CD8-positive, alpha-beta memory T cell (primary cell): ENCODE data around the gene FCGR2B. TPM values are rescaled to one million over a fixed set of nuclear protein-coding genes. Genes with fewer than 3 reads are reported as not detected.
"Not testable (repeated sequence)": the region's sequence is repeated elsewhere in the genome, so short reads cannot be mapped to it uniquely, and the experiment has no call there.

Experiments
- CTCF ChIA-PET: fragments of 350-600 bp; sonication (Branson Sonifier 250); formaldehyde crosslinking; loops from one replicate; lab custom pipeline; 2021; ENCODE audit warnings: antibody characterized with exemption; lab: Charles Lee
- POLR2A ChIA-PET: fragments of 350-600 bp; sonication (Branson Sonifier 250); formaldehyde crosslinking; loops from one replicate; lab custom pipeline; 2021; ENCODE audit warnings: antibody characterized with exemption; lab: Charles Lee
- DNase-seq, 5 donors: peaks; one replicate each; pipeline versions ENCODE4 v3.0.0 to v3.0.0-alpha.2; 2020 to 2022; ENCODE audit warnings: mixed read lengths in 1 of 5
- H3K27ac ChIP-seq: one replicate; pipeline ENCODE4 v1.7.0; 2013; ENCODE audit warnings: low read depth, mild to moderate bottlenecking, low read length, moderate library complexity
- H3K27me3 ChIP-seq: 2 replicates; pipeline ENCODE4 v1.7.0; 2013; ENCODE audit warnings: low read length, mild to moderate bottlenecking; ENCODE audit not compliant: insufficient read depth, poor library complexity, severe bottlenecking
- H3K36me3 ChIP-seq: 2 replicates; pipeline ENCODE4 v1.7.0; 2013; ENCODE audit warnings: mild to moderate bottlenecking, low read length, moderate library complexity; ENCODE audit not compliant: insufficient read depth
- H3K4me1 ChIP-seq: 2 replicates; pipeline ENCODE4 v1.7.0; 2013; ENCODE audit warnings: mild to moderate bottlenecking, low read length, moderate library complexity; ENCODE audit not compliant: insufficient read depth
- H3K4me3 ChIP-seq: 2 replicates; pipeline ENCODE4 v1.7.0; 2013; ENCODE audit warnings: mild to moderate bottlenecking, low read length
- H3K9me3 ChIP-seq: 2 replicates; pipeline ENCODE4 v1.7.0; 2013; ENCODE audit warnings: mild to moderate bottlenecking, low read length
- H3K27ac Mint-ChIP-seq, 8 donors: one replicate each; pipeline ENCODE4 v1.8.0; 2020 to 2021; ENCODE audit warnings: mixed read lengths in 8 of 8, mild to moderate bottlenecking in 6 of 8, inconsistent platforms in 3 of 8, moderate library complexity in 3 of 8
- H3K27me3 Mint-ChIP-seq, 2 donors: one replicate each; pipeline ENCODE4 v1.8.0; 2020 to 2021; ENCODE audit warnings: mixed read lengths in 2 of 2, mild to moderate bottlenecking in 1 of 2, moderate library complexity in 1 of 2
- H3K36me3 Mint-ChIP-seq, 3 donors: one replicate each; pipeline ENCODE4 v1.8.0; 2020 to 2021; ENCODE audit warnings: mixed read lengths in 3 of 3, inconsistent platforms in 1 of 3, mild to moderate bottlenecking in 1 of 3
- H3K4me1 Mint-ChIP-seq, 3 donors: one replicate each; pipeline ENCODE4 v1.8.0; 2020 to 2021; ENCODE audit warnings: mixed read lengths in 3 of 3, inconsistent platforms in 1 of 3, mild to moderate bottlenecking in 1 of 3
- H3K4me3 Mint-ChIP-seq, 7 donors: one replicate each; pipeline ENCODE4 v1.8.0; 2020 to 2021; ENCODE audit warnings: mixed read lengths in 7 of 7, mild to moderate bottlenecking in 6 of 7, moderate library complexity in 4 of 7, inconsistent platforms in 2 of 7
- H3K9me3 Mint-ChIP-seq, 5 donors: one replicate each; pipeline ENCODE4 v1.8.0; 2020 to 2022; ENCODE audit warnings: mixed read lengths in 5 of 5, mild to moderate bottlenecking in 3 of 5, moderate library complexity in 2 of 5, inconsistent platforms in 1 of 5
- polyA plus RNA-seq: library from polyadenylated mRNA; unstranded; fragments of 300-500 nt; fragmentation: Illumina TruSeq; gene quantifications from one replicate; pipeline ENCODE4 v1.2.3, GENCODE V29; 2021
- total RNA-seq, 2 experiments: library from RNA; stranded (reverse); gene quantifications; one replicate each; pipeline ENCODE4 v1.2.3, GENCODE V29; 2021

FCGR2B gene
- total and polyA plus RNA-seq, 3 experiments from 2014 or later, result 0.07 to 0.38 (median 0.33) TPM

DNA sequence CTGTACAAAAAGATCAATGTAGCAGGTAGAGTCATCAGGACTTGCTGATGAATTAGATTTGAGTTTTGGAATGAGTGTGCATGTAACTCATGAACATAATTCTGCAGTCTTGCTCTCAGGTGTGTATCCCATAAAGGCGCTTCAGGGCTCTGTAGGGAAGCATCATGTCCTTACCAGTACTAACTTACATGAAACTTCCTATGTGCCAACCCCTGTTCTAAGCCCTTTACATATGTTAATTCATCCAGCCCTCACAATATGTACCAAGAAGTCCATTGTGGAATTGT lies 56.3 kb downstream of the FCGR2B start:
- Histone ChIP-seq H3K27ac (no peak overlapping the region), H3K4me3 (no peak overlapping the region)
- CTCF ChIA-PET, result interaction anchor here (1.3 kb wide), 1 partner anchor 19 kb away, joined by 3 read pairs; no protein-coding TSS in a partner anchor

DNA sequence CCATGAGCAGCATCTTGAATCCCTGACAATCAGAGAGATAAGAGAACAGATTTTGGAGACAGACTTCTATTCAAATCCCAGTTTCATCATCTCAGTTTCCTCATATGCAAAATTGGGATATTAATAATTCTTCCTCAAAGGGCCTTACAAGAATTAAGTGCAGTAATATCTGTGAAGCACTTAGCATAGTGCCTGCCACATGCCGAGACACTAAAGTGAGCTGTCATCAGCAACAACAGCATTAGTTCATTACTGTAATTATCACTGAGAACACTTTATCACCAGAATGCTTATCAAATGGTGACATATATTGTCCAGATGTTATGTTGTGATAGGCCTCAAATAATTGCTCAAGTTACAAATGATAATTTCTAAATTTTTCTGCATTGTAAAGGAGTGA lies 57.5 kb downstream of the FCGR2B start:
- Histone ChIP-seq H3K36me3 (no peaks in the 10 kb centered on the region), H3K4me3 (no peak overlapping the region), H3K9me3 (no peaks in the 10 kb centered on the region), H3K4me1 (peaks cover 6% of the 10 kb centered on the region), H3K27me3 (no peaks in the 10 kb centered on the region), H3K27ac (no peak overlapping the region)
- Mint-ChIP-seq H3K4me3 (peak overlapping the region in 1 of 7 donors; percentile 18), H3K4me1 (peaks cover 5 to 16% (median 6%) of the 10 kb centered on the region in 3 donors), H3K27ac (no peak overlapping the region), H3K36me3 (no peaks in the 10 kb centered on the region), H3K27me3 (peaks cover 0 to 2% of the 10 kb centered on the region in 2 donors), H3K9me3 (no peaks in the 10 kb centered on the region)
- ChIA-PET POLR2A (no interaction called here), CTCF (no interaction called here)
- DNase-seq, result no peak

More for the DNA sequence above, 56.3 kb downstream of the FCGR2B start:
- Mint-ChIP-seq H3K27ac (no peak overlapping the region), H3K4me3 (no peak overlapping the region), H3K27me3 (peaks cover 0 to 2% of the 10 kb centered on the region in 2 donors), H3K9me3 (no peaks in the 10 kb centered on the region), H3K4me1 (peaks cover 0 to 9% (median 0%) of the 10 kb centered on the region in 3 donors), H3K36me3 (no peaks in the 10 kb centered on the region)
- Histone ChIP-seq H3K9me3 (no peaks in the 10 kb centered on the region), H3K36me3 (no peaks in the 10 kb centered on the region), H3K4me1 (peaks cover 6% of the 10 kb centered on the region), H3K27me3 (no peaks in the 10 kb centered on the region)
- POLR2A ChIA-PET, result no interaction called here
- no peak for DNase-seq

DNA sequence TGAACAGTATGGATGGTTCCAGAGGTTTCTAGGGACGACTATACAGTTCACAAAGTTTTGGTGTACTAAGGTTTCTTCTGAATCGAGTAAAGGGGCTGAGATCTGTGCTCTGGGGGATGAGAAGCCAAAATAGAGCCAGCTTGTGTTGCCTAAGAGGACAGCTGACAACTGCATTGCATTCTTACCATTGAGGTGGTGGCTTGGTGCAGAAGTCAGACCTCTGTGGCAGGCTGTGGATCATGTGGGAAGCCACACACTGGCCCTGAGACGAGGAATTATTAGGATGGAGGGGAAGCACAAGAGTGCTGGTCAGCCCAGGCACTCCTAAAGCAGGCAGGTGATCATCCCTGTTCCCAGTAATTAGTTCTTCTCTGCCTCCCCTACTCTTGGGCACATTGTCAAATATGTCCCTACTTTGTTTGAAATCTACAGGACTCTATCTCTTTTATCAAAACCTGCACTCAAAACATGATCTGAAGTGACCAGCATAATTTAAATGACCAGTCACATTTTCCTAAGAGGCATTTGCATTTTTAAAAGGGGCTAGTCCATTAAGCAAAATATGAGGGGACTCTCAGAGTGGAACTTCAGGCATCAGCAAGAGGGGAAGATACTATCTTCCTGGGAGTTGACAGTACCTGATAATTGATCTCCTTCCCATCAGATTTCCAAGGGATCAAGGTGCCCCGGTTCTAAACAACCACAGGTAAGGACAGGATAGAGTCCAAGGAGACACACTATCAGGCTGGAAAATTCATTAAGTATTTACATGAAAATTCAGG lies 58.2 kb downstream of the FCGR2B start, which contains the start of gene FCRLB:
Gene FCRLB (plus strand): TSS at position 589 of the 782 bp plus-strand sequence. CDS start 1,129 bp downstream, outside the sequence.
- no peaks in the 10 kb centered on the region for H3K9me3 ChIP-seq
- no peaks in the 10 kb centered on the region for H3K27me3 ChIP-seq
- ChIA-PET CTCF (interaction anchor here (1.9 kb wide), 1 partner anchor 18 kb away, joined by 5 read pairs; no protein-coding TSS in a partner anchor), POLR2A (no interaction called here)
- Mint-ChIP-seq H3K27me3 (peaks cover 0 to 2% of the 10 kb centered on the region in 2 donors), H3K36me3 (peaks cover 0 to 4% (median 0%) of the 10 kb centered on the region in 3 donors), H3K27ac (peak within 1 kb of the TSS in 2 of 8 donors; percentile 7 to 52), H3K4me1 (peaks cover 10 to 23% (median 13%) of the 10 kb centered on the region in 3 donors), H3K9me3 (no peaks in the 10 kb centered on the region), H3K4me3 (peak within 1 kb of the TSS in 1 of 7 donors; percentile 18)
- no peak for DNase-seq
- no peaks in the 10 kb centered on the region for H3K36me3 ChIP-seq
- no peak within 1 kb of the TSS for H3K4me3 ChIP-seq
- peak within 1 kb of the TSS; percentile 28 for H3K27ac ChIP-seq
- H3K4me1 ChIP-seq, result peaks cover 6% of the 10 kb centered on the region

DNA sequence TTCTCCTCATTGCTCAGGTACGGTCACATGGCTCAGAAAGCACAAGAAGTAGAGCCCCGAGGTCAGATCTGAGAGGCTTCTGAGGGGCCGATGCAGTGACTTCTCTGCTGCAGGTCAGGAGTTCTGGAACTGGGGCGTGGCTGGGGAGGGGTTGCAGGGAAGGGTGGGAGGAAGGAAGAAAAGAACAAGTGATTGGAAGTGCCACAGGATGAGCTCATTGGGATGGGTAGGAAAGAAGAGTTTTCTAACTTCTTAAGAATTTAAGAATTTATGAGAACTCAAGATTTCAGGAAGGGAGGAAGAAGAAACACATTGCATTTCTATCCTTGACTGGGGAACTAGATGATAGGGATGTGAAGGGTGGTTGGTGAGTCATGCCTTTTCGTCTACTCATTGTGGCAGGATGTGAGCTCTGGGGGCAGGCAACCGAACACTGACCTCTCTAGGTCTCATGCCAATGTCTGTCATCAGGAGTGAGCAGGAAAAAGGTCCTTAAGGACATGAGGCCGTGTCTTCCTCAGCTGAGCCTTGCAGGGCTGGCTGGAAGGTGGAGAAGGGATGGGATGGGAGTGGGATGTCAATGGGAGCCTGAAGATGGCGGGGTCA lies 58.9 kb downstream of the FCGR2B start:
- ChIA-PET POLR2A (no interaction called here), CTCF (interaction anchor here (1.9 kb wide), 1 partner anchor 17 kb away, joined by 5 read pairs; no protein-coding TSS in a partner anchor)
- Mint-ChIP-seq H3K9me3 (no peaks in the 10 kb centered on the region), H3K27ac (peak overlapping the region in 1 of 8 donors; percentile 52), H3K4me1 (peaks cover 10 to 24% (median 14%) of the 10 kb centered on the region in 3 donors), H3K27me3 (peaks cover 0 to 2% of the 10 kb centered on the region in 2 donors), H3K36me3 (peaks cover 0 to 6% (median 0%) of the 10 kb centered on the region in 3 donors), H3K4me3 (no peak overlapping the region)
- H3K36me3 ChIP-seq, result no peaks in the 10 kb centered on the region
- H3K4me3 ChIP-seq, result no peak overlapping the region
- H3K27ac ChIP-seq, result peak overlapping the region; percentile 28
- H3K9me3 ChIP-seq, result no peaks in the 10 kb centered on the region
- H3K27me3 ChIP-seq, result no peaks in the 10 kb centered on the region
- DNase-seq, result no peak
- H3K4me1 ChIP-seq, result peaks cover 6% of the 10 kb centered on the region

- peaks cover 0 to 2% of the 10 kb centered on the region in 2 donors for H3K27me3 Mint-ChIP-seq
- H3K4me3 ChIP-seq, result no peak overlapping the region
- H3K27ac ChIP-seq, result no peak overlapping the region
- peaks cover 0 to 6% (median 0%) of the 10 kb centered on the region in 3 donors for H3K36me3 Mint-ChIP-seq
- peak overlapping the region in 1 of 8 donors; percentile 24 for H3K27ac Mint-ChIP-seq
- peaks cover 10 to 24% (median 14%) of the 10 kb centered on the region in 3 donors for H3K4me1 Mint-ChIP-seq
- peaks cover 6% of the 10 kb centered on the region for H3K4me1 ChIP-seq
- no peaks in the 10 kb centered on the region for H3K9me3 ChIP-seq
- no peaks in the 10 kb centered on the region for H3K27me3 ChIP-seq
- CTCF ChIA-PET, result interaction anchor here (1.9 kb wide), 1 partner anchor 16 kb away, joined by 5 read pairs; no protein-coding TSS in a partner anchor
- H3K4me3 Mint-ChIP-seq, result no peak overlapping the region
- H3K9me3 Mint-ChIP-seq, result no peaks in the 10 kb centered on the region
- POLR2A ChIA-PET, result no interaction called here
- no peak for DNase-seq
- no peaks in the 10 kb centered on the region for H3K36me3 ChIP-seq
Observed at GRCh38 chr1:161722406-161722805, 59.5 kb downstream of the FCGR2B start.

GRCh38 chr1:161723459-161724141 lies 60.7 kb downstream of the FCGR2B start:
- Mint-ChIP-seq H3K4me1 (peaks cover 18 to 33% (median 26%) of the 10 kb centered on the region in 3 donors), H3K36me3 (peaks cover 0 to 8% (median 0%) of the 10 kb centered on the region in 3 donors), H3K27ac (peak overlapping the region in 1 of 8 donors; percentile 15), H3K4me3 (peak overlapping the region in 2 of 7 donors; percentile 8 to 95), H3K27me3 (peaks cover 0 to 2% of the 10 kb centered on the region in 2 donors), H3K9me3 (no peaks in the 10 kb centered on the region)
- Histone ChIP-seq H3K27ac (no peak overlapping the region), H3K4me3 (no peak overlapping the region), H3K36me3 (no peaks in the 10 kb centered on the region), H3K4me1 (peaks cover 14% of the 10 kb centered on the region), H3K9me3 (no peaks in the 10 kb centered on the region), H3K27me3 (no peaks in the 10 kb centered on the region)
- POLR2A ChIA-PET, result no interaction called here
- DNase-seq, result no peak
- CTCF ChIA-PET, result interaction anchor here (1.3 kb wide), 1 partner anchor 15 kb away, joined by 3 read pairs; no protein-coding TSS in a partner anchor

GRCh38 chr1:161725258-161725907 lies 62.4 kb downstream of the FCGR2B start:
- Mint-ChIP-seq H3K4me1 (peaks cover 34 to 44% (median 43%) of the 10 kb centered on the region in 3 donors), H3K27ac (peak overlapping the region; percentile 58 to 89 (median 86)), H3K4me3 (peak overlapping the region; percentile 94 to 99 (median 97))
- not testable (repeated sequence) for H3K27me3 Mint-ChIP-seq, H3K36me3 ChIP-seq, H3K9me3 Mint-ChIP-seq, H3K27me3 ChIP-seq, DNase-seq, H3K9me3 ChIP-seq, H3K36me3 Mint-ChIP-seq
- H3K27ac ChIP-seq, result peak overlapping the region; percentile 89
- POLR2A ChIA-PET, result interaction anchor here (2.7 to 5.6 kb wide), 2 partner anchors 13 to 24 kb away, joined by 17 to 69 read pairs; partner anchors contain the start of gene DUSP12
- H3K4me3 ChIP-seq, result peak overlapping the region; percentile 93
- CTCF ChIA-PET, result interaction anchor here (1.4 to 6.0 kb wide), 4 partner anchors 12 to 23 kb away, joined by 4 to 102 read pairs (median 8); partner anchors contain the start of gene DUSP12
- peaks cover 20% of the 10 kb centered on the region for H3K4me1 ChIP-seq
